Hepatocyte (in vitro differentiated cells): Measurements from ENCODE around the gene TIFAB.

ENCODE experiments used
- CTCF ChIP-seq: fragments of 200-600 bp; sonication (generic); IDR thresholded peaks from 2 replicates; pipeline ENCODE4 v1.5.1; 2016; ENCODE audit warnings: antibody characterized with exemption, mild to moderate bottlenecking; ENCODE audit not compliant: poor library complexity
- EZH2 ChIP-seq: fragments of 200-600 bp; sonication (generic); IDR thresholded peaks from 2 replicates; pipeline ENCODE4 v1.6.1; 2016; ENCODE audit warnings: antibody characterized with exemption, mild to moderate bottlenecking, borderline replicate concordance
- EZH2phosphoT487 ChIP-seq: fragments of 200-600 bp; sonication (generic); IDR thresholded peaks from one replicate; pipeline ENCODE4 v1.6.1; 2018; ENCODE audit warnings: antibody characterized with exemption, mild to moderate bottlenecking, low read depth, moderate library complexity; ENCODE audit not compliant: unreplicated experiment, severe bottlenecking

GRCh38 chr5:135447298-135447929 lies 4.7 kb downstream of the TIFAB start, which contains the start of gene DCANP1:
- TF ChIP-seq CTCF: no peak
- TF ChIP-seq EZH2: no peak
- no peak for TF ChIP-seq EZH2phosphoT487
